NCI-H187 (cell line): ENCODE measurements around the gene SLC22A14.

Experiments
- DNase-seq, 2 experiments: peaks; one replicate each; lab custom pipeline; 2025; lab: John Stamatoyannopoulos, UW

SLC22A14 gene

GRCh38 chr3:38345879-38346586, 63.9 kb downstream of the SLC22A14 start:
- DNase-seq: no peak

- peak; percentile 3 to 28 for DNase-seq
Observed at GRCh38 chr3:38346587-38347410, 64.7 kb downstream of the SLC22A14 start, which contains the start of gene XYLB. TSS of gene XYLB (plus strand) at chr3:38346785. CDS start at chr3:38346869, 84 bp downstream.

- no peak for DNase-seq
Observed at GRCh38 chr3:38347421-38348200, 65.5 kb downstream of the SLC22A14 start.

- no peak for DNase-seq
Observed at GRCh38 chr3:38348903-38349302, 66.8 kb downstream of the SLC22A14 start.

- DNase-seq: no peak
Observed at GRCh38 chr3:38349684-38350359, 67.7 kb downstream of the SLC22A14 start.

- no peak for DNase-seq
Observed at GRCh38 chr3:38353151-38353550, 71.1 kb downstream of the SLC22A14 start.

GRCh38 chr3:38354588-38355330, 72.7 kb downstream of the SLC22A14 start:
- DNase-seq: no peak

- no peak for DNase-seq
Observed at GRCh38 chr3:38359038-38359437, 76.9 kb downstream of the SLC22A14 start.

GRCh38 chr3:38360345-38360744, 78.3 kb downstream of the SLC22A14 start:
- DNase-seq: no peak

GRCh38 chr3:38361496-38361895, 79.4 kb downstream of the SLC22A14 start:
- DNase-seq: no peak

- no peak for DNase-seq
Observed at GRCh38 chr3:38362825-38363224, 80.7 kb downstream of the SLC22A14 start.

GRCh38 chr3:38364721-38365400, 82.8 kb downstream of the SLC22A14 start:
- DNase-seq: no peak

- no peak for DNase-seq
Observed at GRCh38 chr3:38365469-38366062, 83.5 kb downstream of the SLC22A14 start.

GRCh38 chr3:38366082-38366481, 84.0 kb downstream of the SLC22A14 start:
- no peak for DNase-seq

GRCh38 chr3:38367779-38368178, 85.7 kb downstream of the SLC22A14 start:
- no peak for DNase-seq
